Measurements from ENCODE around the gene CTRB1. TPM values are rescaled to one million over a fixed set of nuclear protein-coding genes. Genes with fewer than 3 reads are reported as not detected.

The CTRB1 gene
- total and polyA plus RNA-seq, 2 of the 13 experiments (the other 11 are each of a cell fraction or from before 2014, with no cell fraction given): not detected

DNA sequence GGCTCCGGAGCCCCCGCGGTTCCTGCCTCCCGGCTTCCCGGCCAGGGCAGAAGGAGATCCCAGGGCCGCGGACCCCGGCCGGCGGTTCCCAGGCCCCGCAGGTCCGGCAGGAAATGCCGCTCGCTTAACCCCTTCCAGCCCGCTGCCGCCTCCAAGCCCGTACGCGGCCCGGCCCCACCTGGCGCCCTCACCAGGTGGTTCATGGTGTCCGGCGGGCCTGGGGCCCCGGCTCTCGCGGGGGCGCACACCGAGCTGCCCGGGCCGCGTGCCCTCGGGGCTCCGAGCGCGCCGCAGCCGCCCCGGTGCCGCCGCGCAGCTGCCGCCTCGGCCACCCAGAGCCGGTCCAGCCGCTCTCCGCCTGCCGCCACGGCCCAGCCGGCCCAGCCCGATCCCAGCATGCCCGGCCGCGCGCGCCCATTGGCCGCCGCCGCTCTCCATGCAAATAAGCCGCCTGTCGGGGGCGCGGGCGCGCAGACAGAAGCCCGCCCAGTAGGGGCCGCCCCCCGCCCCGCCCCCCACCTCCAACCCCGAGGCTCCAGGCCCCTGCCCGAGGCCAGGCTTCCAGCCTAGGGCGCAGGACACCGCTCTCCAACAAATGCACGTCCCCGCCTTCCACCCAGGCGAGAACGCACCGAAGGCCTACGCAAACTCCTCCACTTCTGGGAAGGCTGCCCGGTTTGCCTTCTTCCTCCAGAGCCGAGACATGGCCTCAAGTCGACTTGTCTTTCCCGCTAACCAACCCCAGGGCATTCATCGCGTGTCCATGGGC, 32.7 kb downstream of the CTRB1 start, which contains the start of gene BCAR1 (continued):
- TF ChIP-seq, protein P1, sequence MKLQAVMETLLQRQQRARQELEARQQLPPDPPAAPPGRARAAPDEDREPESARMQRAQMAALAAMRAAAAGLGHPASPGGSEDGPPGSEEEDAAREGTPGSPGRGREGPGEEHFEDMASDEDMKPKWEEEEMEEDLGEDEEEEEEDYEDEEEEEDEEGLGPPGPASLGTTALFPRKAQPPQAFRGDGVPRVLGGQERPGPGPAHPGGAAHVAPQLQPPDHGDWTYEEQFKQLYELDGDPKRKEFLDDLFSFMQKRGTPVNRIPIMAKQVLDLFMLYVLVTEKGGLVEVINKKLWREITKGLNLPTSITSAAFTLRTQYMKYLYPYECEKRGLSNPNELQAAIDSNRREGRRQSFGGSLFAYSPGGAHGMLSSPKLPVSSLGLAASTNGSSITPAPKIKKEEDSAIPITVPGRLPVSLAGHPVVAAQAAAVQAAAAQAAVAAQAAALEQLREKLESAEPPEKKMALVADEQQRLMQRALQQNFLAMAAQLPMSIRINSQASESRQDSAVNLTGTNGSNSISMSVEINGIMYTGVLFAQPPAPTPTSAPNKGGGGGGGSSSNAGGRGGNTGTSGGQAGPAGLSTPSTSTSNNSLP (IDR thresholded peaks at IDR 0.05; ENCODE audit: low read depth, low read length): no peak
- TF ChIP-seq HNRNPUL1 (IDR thresholded peaks at IDR 0.05; ENCODE audit: low read depth, low read length) (no peak), IRF2 (CRISPR knock-in tag; IDR thresholded peaks at IDR 0.05) (peak; percentile 17; the same call in 1 of the 2 replicates), MYNN (CRISPR knock-in tag; IDR thresholded peaks at IDR 0.05; ENCODE audit: low read depth) (0 out of 2 replicates have a peak, but pooled peaks have one; percentile 57), FIP1L1 (IDR thresholded peaks at IDR 0.05; ENCODE audit: borderline replicate concordance, insufficient read depth, low read depth, low read length) (no peak), ZSCAN21 (CRISPR knock-in tag; IDR thresholded peaks at IDR 0.05; ENCODE audit: borderline replicate concordance) (peak; percentile 31; the same call in 1 of the 2 replicates), NBN (conservative IDR thresholded peaks at IDR 0.05) (no peak), EEA1 (CRISPR knock-in tag; IDR thresholded peaks at IDR 0.05; ENCODE audit: borderline replicate concordance) (no peak), ZNF468 (CRISPR knock-in tag; IDR thresholded peaks at IDR 0.05) (0 out of 2 replicates have a peak, but pooled peaks have one; percentile 24), MXD4 (CRISPR knock-in tag; IDR thresholded peaks at IDR 0.05) (peak; percentile 15; the same call in 1 of the 2 replicates), ZFAT (CRISPR knock-in tag; conservative IDR thresholded peaks at IDR 0.05) (no peak), REXO4 (CRISPR knock-in tag; IDR thresholded peaks at IDR 0.05; ENCODE audit: borderline replicate concordance) (no peak), ASH2L (IDR thresholded peaks at IDR 0.05; ENCODE audit: insufficient read length, low read depth, low read length) (peak; percentile 45)
- TF ChIP-seq, protein P2, sequence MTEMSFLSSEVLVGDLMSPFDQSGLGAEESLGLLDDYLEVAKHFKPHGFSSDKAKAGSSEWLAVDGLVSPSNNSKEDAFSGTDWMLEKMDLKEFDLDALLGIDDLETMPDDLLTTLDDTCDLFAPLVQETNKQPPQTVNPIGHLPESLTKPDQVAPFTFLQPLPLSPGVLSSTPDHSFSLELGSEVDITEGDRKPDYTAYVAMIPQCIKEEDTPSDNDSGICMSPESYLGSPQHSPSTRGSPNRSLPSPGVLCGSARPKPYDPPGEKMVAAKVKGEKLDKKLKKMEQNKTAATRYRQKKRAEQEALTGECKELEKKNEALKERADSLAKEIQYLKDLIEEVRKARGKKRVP (CRISPR knock-in tag; IDR thresholded peaks at IDR 0.05): no peak
- TF ChIP-seq, protein P3, sequence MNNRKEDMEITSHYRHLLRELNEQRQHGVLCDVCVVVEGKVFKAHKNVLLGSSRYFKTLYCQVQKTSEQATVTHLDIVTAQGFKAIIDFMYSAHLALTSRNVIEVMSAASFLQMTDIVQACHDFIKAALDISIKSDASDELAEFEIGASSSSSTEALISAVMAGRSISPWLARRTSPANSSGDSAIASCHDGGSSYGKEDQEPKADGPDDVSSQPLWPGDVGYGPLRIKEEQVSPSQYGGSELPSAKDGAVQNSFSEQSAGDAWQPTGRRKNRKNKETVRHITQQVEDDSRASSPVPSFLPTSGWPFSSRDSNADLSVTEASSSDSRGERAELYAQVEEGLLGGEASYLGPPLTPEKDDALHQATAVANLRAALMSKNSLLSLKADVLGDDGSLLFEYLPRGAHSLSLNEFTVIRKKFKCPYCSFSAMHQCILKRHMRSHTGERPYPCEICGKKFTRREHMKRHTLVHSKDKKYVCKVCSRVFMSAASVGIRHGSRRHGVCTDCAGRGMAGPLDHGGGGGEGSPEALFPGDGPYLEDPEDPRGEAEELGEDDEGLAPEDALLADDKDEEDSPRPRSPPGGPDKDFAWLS (CRISPR knock-in tag; IDR thresholded peaks at IDR 0.05; ENCODE audit: borderline replicate concordance): no peak
- TF ChIP-seq, protein P4, sequence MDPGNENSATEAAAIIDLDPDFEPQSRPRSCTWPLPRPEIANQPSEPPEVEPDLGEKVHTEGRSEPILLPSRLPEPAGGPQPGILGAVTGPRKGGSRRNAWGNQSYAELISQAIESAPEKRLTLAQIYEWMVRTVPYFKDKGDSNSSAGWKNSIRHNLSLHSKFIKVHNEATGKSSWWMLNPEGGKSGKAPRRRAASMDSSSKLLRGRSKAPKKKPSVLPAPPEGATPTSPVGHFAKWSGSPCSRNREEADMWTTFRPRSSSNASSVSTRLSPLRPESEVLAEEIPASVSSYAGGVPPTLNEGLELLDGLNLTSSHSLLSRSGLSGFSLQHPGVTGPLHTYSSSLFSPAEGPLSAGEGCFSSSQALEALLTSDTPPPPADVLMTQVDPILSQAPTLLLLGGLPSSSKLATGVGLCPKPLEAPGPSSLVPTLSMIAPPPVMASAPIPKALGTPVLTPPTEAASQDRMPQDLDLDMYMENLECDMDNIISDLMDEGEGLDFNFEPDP (CRISPR knock-in tag; conservative IDR thresholded peaks at IDR 0.05): 0 out of 2 replicates have a peak, but pooled peaks have one; percentile 85
- TF ChIP-seq, protein P5, sequence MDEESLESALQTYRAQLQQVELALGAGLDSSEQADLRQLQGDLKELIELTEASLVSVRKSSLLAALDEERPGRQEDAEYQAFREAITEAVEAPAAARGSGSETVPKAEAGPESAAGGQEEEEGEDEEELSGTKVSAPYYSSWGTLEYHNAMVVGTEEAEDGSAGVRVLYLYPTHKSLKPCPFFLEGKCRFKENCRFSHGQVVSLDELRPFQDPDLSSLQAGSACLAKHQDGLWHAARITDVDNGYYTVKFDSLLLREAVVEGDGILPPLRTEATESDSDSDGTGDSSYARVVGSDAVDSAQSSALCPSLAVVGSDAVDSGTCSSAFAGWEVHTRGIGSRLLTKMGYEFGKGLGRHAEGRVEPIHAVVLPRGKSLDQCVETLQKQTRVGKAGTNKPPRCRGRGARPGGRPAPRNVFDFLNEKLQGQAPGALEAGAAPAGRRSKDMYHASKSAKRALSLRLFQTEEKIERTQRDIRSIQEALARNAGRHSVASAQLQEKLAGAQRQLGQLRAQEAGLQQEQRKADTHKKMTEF (CRISPR knock-in tag; IDR thresholded peaks at IDR 0.05): no peak
